ENCODE results near the gene CSNK1D. TPM values are rescaled to one million over a fixed set of nuclear protein-coding genes. Genes with fewer than 3 reads are reported as not detected.

Gene CSNK1D
- polyA plus RNA-seq (2012; ENCODE audit: low read depth, missing spikeins): 60.6 TPM

GRCh38 chr17:82273327-82274133 is at the start of gene CSNK1D:
Gene CSNK1D, minus strand, starts transcription at chr17:82273700. Its CDS starts 319 bp downstream, at chr17:82273381.
- FAIRE-seq: peak; percentile 20
- DNase-seq (ENCODE audit: insufficient read length, low spot score): peak; percentile 97

GRCh38 chr17:82322526-82323453 is 49.3 kb upstream of the CSNK1D start:
- TF ChIP-seq SPI1 (IDR thresholded peaks at IDR 0.05; ENCODE audit: low read depth, low read length): no peak
- no peak for TF ChIP-seq POU2F2 (IDR thresholded peaks at IDR 0.05; ENCODE audit: low read depth, low read length)
- no peak for TF ChIP-seq TAF1 (IDR thresholded peaks at IDR 0.05; ENCODE audit: low read depth, low read length)
- no peak for DNase-seq (ENCODE audit: insufficient read length, low spot score)
- no peak for FAIRE-seq

More at GRCh38 chr17:82273327-82274133, at the start of gene CSNK1D:
- TF ChIP-seq PAX5 (IDR thresholded peaks at IDR 0.05; ENCODE audit: insufficient read depth, low read length, severe bottlenecking): no peak
- peak; percentile 51; the same call in 1 of the 2 replicates for TF ChIP-seq SPI1 (IDR thresholded peaks at IDR 0.05; ENCODE audit: low read depth, low read length)
- peak; percentile 78 for TF ChIP-seq POLR2AphosphoS5 (IDR thresholded peaks at IDR 0.05; ENCODE audit: low read depth, low read length)
- no peak for TF ChIP-seq POU2F2 (IDR thresholded peaks at IDR 0.05; ENCODE audit: low read depth, low read length)
- peak; percentile 80 for TF ChIP-seq POLR2A (IDR thresholded peaks at IDR 0.05; ENCODE audit: low read depth, low read length)
- peak; percentile 79 for TF ChIP-seq TAF1 (IDR thresholded peaks at IDR 0.05; ENCODE audit: low read depth, low read length)

- no peak for FAIRE-seq
- no peak for TF ChIP-seq POLR2AphosphoS5 (IDR thresholded peaks at IDR 0.05; ENCODE audit: low read depth, low read length)
- no peak for DNase-seq (ENCODE audit: insufficient read length, low spot score)
Measured at GRCh38 chr17:82321947-82322466, 48.5 kb upstream of the CSNK1D start.

- TF ChIP-seq SPI1 (IDR thresholded peaks at IDR 0.05; ENCODE audit: low read depth, low read length) (no peak), POU2F2 (IDR thresholded peaks at IDR 0.05; ENCODE audit: low read depth, low read length) (no peak), PAX5 (IDR thresholded peaks at IDR 0.05; ENCODE audit: insufficient read depth, low read length, severe bottlenecking) (no peak), POLR2A (IDR thresholded peaks at IDR 0.05; ENCODE audit: low read depth, low read length) (no peak), POLR2AphosphoS5 (IDR thresholded peaks at IDR 0.05; ENCODE audit: low read depth, low read length) (no peak), TAF1 (IDR thresholded peaks at IDR 0.05; ENCODE audit: low read depth, low read length) (no peak)
- DNase-seq (ENCODE audit: insufficient read length, low spot score) (peak; percentile 88), FAIRE-seq (no peak)
Measured at GRCh38 chr17:82320956-82321927, 47.7 kb upstream of the CSNK1D start.

GRCh38 chr17:82320140-82320840 is 46.8 kb upstream of the CSNK1D start:
- DNase-seq (ENCODE audit: insufficient read length, low spot score): no peak
- TF ChIP-seq PAX5 (IDR thresholded peaks at IDR 0.05; ENCODE audit: insufficient read depth, low read length, severe bottlenecking) (no peak), POU2F2 (IDR thresholded peaks at IDR 0.05; ENCODE audit: low read depth, low read length) (no peak), POLR2A (IDR thresholded peaks at IDR 0.05; ENCODE audit: low read depth, low read length) (no peak)
- FAIRE-seq: no peak

- DNase-seq (ENCODE audit: insufficient read length, low spot score) (no peak), FAIRE-seq (peak; percentile 38)
- TF ChIP-seq POLR2AphosphoS5 (IDR thresholded peaks at IDR 0.05; ENCODE audit: low read depth, low read length): no peak
- no peak for TF ChIP-seq PAX5 (IDR thresholded peaks at IDR 0.05; ENCODE audit: insufficient read depth, low read length, severe bottlenecking)
- TF ChIP-seq TAF1 (IDR thresholded peaks at IDR 0.05; ENCODE audit: low read depth, low read length): no peak
- no peak for TF ChIP-seq POLR2A (IDR thresholded peaks at IDR 0.05; ENCODE audit: low read depth, low read length)
- no peak for TF ChIP-seq SPI1 (IDR thresholded peaks at IDR 0.05; ENCODE audit: low read depth, low read length)
- no peak for TF ChIP-seq POU2F2 (IDR thresholded peaks at IDR 0.05; ENCODE audit: low read depth, low read length)
Measured at GRCh38 chr17:82319619-82320062, 46.1 kb upstream of the CSNK1D start.

GRCh38 chr17:82318772-82319606 is 45.5 kb upstream of the CSNK1D start:
- TF ChIP-seq PAX5 (IDR thresholded peaks at IDR 0.05; ENCODE audit: insufficient read depth, low read length, severe bottlenecking) (no peak), POLR2AphosphoS5 (IDR thresholded peaks at IDR 0.05; ENCODE audit: low read depth, low read length) (no peak), POU2F2 (IDR thresholded peaks at IDR 0.05; ENCODE audit: low read depth, low read length) (no peak), SPI1 (IDR thresholded peaks at IDR 0.05; ENCODE audit: low read depth, low read length) (no peak), TAF1 (IDR thresholded peaks at IDR 0.05; ENCODE audit: low read depth, low read length) (no peak), POLR2A (IDR thresholded peaks at IDR 0.05; ENCODE audit: low read depth, low read length) (no peak)
- DNase-seq (ENCODE audit: insufficient read length, low spot score) (no peak), FAIRE-seq (peak; percentile 23)

GRCh38 chr17:82318169-82318498 is 44.6 kb upstream of the CSNK1D start:
- FAIRE-seq (no peak), DNase-seq (ENCODE audit: insufficient read length, low spot score) (no peak)
- TF ChIP-seq POLR2AphosphoS5 (IDR thresholded peaks at IDR 0.05; ENCODE audit: low read depth, low read length) (no peak), PAX5 (IDR thresholded peaks at IDR 0.05; ENCODE audit: insufficient read depth, low read length, severe bottlenecking) (no peak), POU2F2 (IDR thresholded peaks at IDR 0.05; ENCODE audit: low read depth, low read length) (no peak), TAF1 (IDR thresholded peaks at IDR 0.05; ENCODE audit: low read depth, low read length) (no peak), POLR2A (IDR thresholded peaks at IDR 0.05; ENCODE audit: low read depth, low read length) (no peak)

All from GM12891 (cell line).